ENCODE results near the gene TEX11. TPM values are rescaled to one million over a fixed set of nuclear protein-coding genes. Genes with fewer than 3 reads are reported as not detected.
A peak's percentile ranks its signal among the peaks of the same experiment; 100 is the strongest.

Gene TEX11
- total and polyA plus RNA-seq, 9 of the 15 experiments (the other 6 are each of a cell fraction or from before 2014, with no cell fraction given), result 0.27 to 1.1 (median 0.45) TPM

- TF ChIP-seq CTCF (IDR thresholded peaks at IDR 0.05 in 2 of 3, conservative IDR thresholded peaks at IDR 0.05 in 1 of 3; ENCODE audit: insufficient read depth in 2 of 3, low read depth in 1 of 3, low read length in 3 of 3), result peak in 2 of 3 experiments; percentile 8 to 19; a peak in 2 of 6 replicates
- peak; percentile 41; the same call in 1 of the 2 replicates for TF ChIP-seq PKNOX1 (IDR thresholded peaks at IDR 0.05)
Observed at GRCh38 chrX:70762285-70762684, 146.2 kb downstream of the TEX11 start (continued).

- WGBS (ENCODE audit: insufficient coverage, low coverage, missing lambda C conversion rate), result 3% methylated on average over 11 of the region's 12 CpGs
- in situ Hi-C loops (cut with MboI) (loop anchor here (25.0 kb wide), 1 partner anchor 581 kb away; no protein-coding TSS in a partner anchor), intact Hi-C loops (cut with micrococcal nuclease) (no loop called here)
- Histone ChIP-seq H3K36me3 (ENCODE audit: control insufficient read depth, insufficient read depth, low read length) (no peaks in the 10 kb centered on the region), H3K9ac (ENCODE audit: insufficient read depth in 1 of 2, low read depth in 2 of 2, low read length in 2 of 2) (no peak overlapping the region), H3K4me1 (replicated peaks in 1 of 2; ENCODE audit: control insufficient read depth in 2 of 2, insufficient read depth in 2 of 2, low read length in 2 of 2) (no peaks in the 10 kb centered on the region; a peak in 1 of 5 replicates), H4K20me1 (replicated peaks; ENCODE audit: control insufficient read depth, insufficient read depth, low read length) (no peaks in the 10 kb centered on the region), H3K9me3 (replicated peaks; ENCODE audit: control insufficient read depth, insufficient read depth, low read depth, low read length) (no peaks in the 10 kb centered on the region), H3K27ac (ENCODE audit: extremely low read depth, low read depth, low read length) (no peak overlapping the region), H3K4me3 (no peak overlapping the region), H3K9me1 (ENCODE audit: control insufficient read depth, insufficient read depth, low read length) (no peaks in the 10 kb centered on the region), H3K4me2 (ENCODE audit: insufficient read depth, low read length) (no peak overlapping the region), H3K27me3 (ENCODE audit: control insufficient read depth in 2 of 2, insufficient read depth in 2 of 2, low read length in 2 of 2) (no peaks in the 10 kb centered on the region), H2AFZ (ENCODE audit: low read depth, low read length) (0 out of 2 replicates have a peak overlapping the region, but pooled peaks have one; percentile 32), H3K79me2 (ENCODE audit: control insufficient read depth, insufficient read depth, low read length) (no peaks in the 10 kb centered on the region)
- ATAC-seq (peak; percentile 39; the same call in 1 of the 3 replicates), FAIRE-seq (no peak), DNase-seq (ENCODE audit: extremely low read depth in 1 of 4, low spot score in 3 of 4) (peak in 2 of 4 experiments; percentile 6 to 27)
- CTCF ChIA-PET (ENCODE audit: low intra/inter-chr PET ratio), result no interaction called here
- POLR2A ChIA-PET, result no interaction called here
- no TSS peak for BruUV-seq (replicated peaks)
- TF ChIP-seq BRD4 (IDR thresholded peaks at IDR 0.05) (no peak), ELK1 (CRISPR knock-in tag; IDR thresholded peaks at IDR 0.05) (no peak), ZNF174 (CRISPR knock-in tag; IDR thresholded peaks at IDR 0.05) (no peak), MBD2 (IDR thresholded peaks at IDR 0.05; ENCODE audit: borderline replicate concordance, low read depth) (no peak), NCOA1 (IDR thresholded peaks at IDR 0.05; ENCODE audit: low read depth) (no peak), ZNF830 (CRISPR knock-in tag; IDR thresholded peaks at IDR 0.05) (no peak), PKNOX1 (IDR thresholded peaks at IDR 0.05) (no peak), ARNT (IDR thresholded peaks at IDR 0.05) (no peak), ZNF592 (IDR thresholded peaks at IDR 0.05) (no peak), ELF2 (CRISPR knock-in tag; IDR thresholded peaks at IDR 0.05) (no peak), ZSCAN32 (CRISPR knock-in tag; IDR thresholded peaks at IDR 0.05) (no peak)
Observed at GRCh38 chrX:70755850-70756249, 152.7 kb downstream of the TEX11 start.

Measured in K562 (cell line).